H9 (cell line): ENCODE data around the gene RPS6KA1. TPM values are rescaled to one million over a fixed set of nuclear protein-coding genes. Genes with fewer than 3 reads are reported as not detected.

ENCODE experiments used
- DNase-seq: peaks from one replicate; pipeline ENCODE4 v3.0.0-alpha.2; 2017
- H2AFZ ChIP-seq: one replicate; pipeline ENCODE4 v1.6.1; 2013; ENCODE audit warnings: mild to moderate bottlenecking, low read length, control low read depth, moderate library complexity
- H2AK5ac ChIP-seq: 2 replicates; pipeline ENCODE4 v1.6.1; 2013; ENCODE audit warnings: low read length, control low read depth, mixed read lengths; ENCODE audit not compliant: insufficient read length
- H2BK120ac ChIP-seq: one replicate; pipeline ENCODE4 v1.6.1; 2013; ENCODE audit warnings: low read depth, mild to moderate bottlenecking, low read length, control low read depth, inconsistent platforms; ENCODE audit not compliant: poor library complexity, severe bottlenecking
- H2BK12ac ChIP-seq: 2 replicates; pipeline ENCODE4 v1.6.1; 2013; ENCODE audit warnings: low read length, control low read depth, mixed read lengths, low read depth; ENCODE audit not compliant: insufficient read length
- H2BK15ac ChIP-seq: 2 replicates; pipeline ENCODE4 v1.6.1; 2013; ENCODE audit warnings: low read depth, low read length, control low read depth
- H2BK20ac ChIP-seq: one replicate; pipeline ENCODE4 v1.6.1; 2013; ENCODE audit warnings: low read depth, mild to moderate bottlenecking, low read length, control low read depth, inconsistent platforms; ENCODE audit not compliant: poor library complexity, severe bottlenecking
- H2BK5ac ChIP-seq: 2 replicates; pipeline ENCODE4 v1.6.1; 2013; ENCODE audit warnings: low read length, control low read depth, mixed read lengths; ENCODE audit not compliant: insufficient read length
- H3K14ac ChIP-seq: 2 replicates; pipeline ENCODE4 v1.6.1; 2013; ENCODE audit warnings: low read length, control low read depth; ENCODE audit not compliant: insufficient read depth
- H3K18ac ChIP-seq: 2 replicates; pipeline ENCODE4 v1.6.1; 2013; ENCODE audit warnings: low read depth, mild to moderate bottlenecking, mixed read lengths, low read length, control low read depth; ENCODE audit not compliant: insufficient read length
- H3K23ac ChIP-seq: 2 replicates; pipeline ENCODE4 v1.6.1; 2013; ENCODE audit warnings: low read length, control low read depth, mixed read lengths, low read depth; ENCODE audit not compliant: insufficient read length
- H3K23me2 ChIP-seq: 2 replicates; pipeline ENCODE4 v1.6.1; 2013; ENCODE audit warnings: low read depth, mild to moderate bottlenecking, mixed read lengths, low read length, control low read depth; ENCODE audit not compliant: insufficient read length, poor library complexity, severe bottlenecking
- H3K27ac ChIP-seq: 2 replicates; pipeline ENCODE4 v1.5.1; 2013; ENCODE audit warnings: low read length, control low read depth, mixed read lengths, low read depth; ENCODE audit not compliant: insufficient read length
- H3K27me3 ChIP-seq: 2 replicates; pipeline ENCODE4 v1.6.1; 2013; ENCODE audit warnings: low read length, control low read depth, inconsistent platforms; ENCODE audit not compliant: insufficient read depth
- H3K4ac ChIP-seq: 2 replicates; pipeline ENCODE4 v1.6.1; 2013; ENCODE audit warnings: low read depth, mild to moderate bottlenecking, control low read depth, inconsistent platforms, low read length, moderate library complexity
- H3K4me1 ChIP-seq: 2 replicates; pipeline ENCODE4 v1.6.1; 2013; ENCODE audit warnings: low read length, control low read depth, inconsistent platforms; ENCODE audit not compliant: insufficient read depth
- H3K4me2 ChIP-seq: 2 replicates; pipeline ENCODE4 v1.6.1; 2013; ENCODE audit warnings: low read length, control low read depth, mixed read lengths; ENCODE audit not compliant: insufficient read length, insufficient read depth
- H3K56ac ChIP-seq: 2 replicates; pipeline ENCODE4 v1.6.1; 2013; ENCODE audit warnings: low read depth, mild to moderate bottlenecking, mixed read lengths, low read length, control low read depth; ENCODE audit not compliant: insufficient read length
- H3K79me1 ChIP-seq: 2 replicates; pipeline ENCODE4 v1.6.1; 2013; ENCODE audit warnings: low read depth, mild to moderate bottlenecking, moderate library complexity, low read length, control low read depth, inconsistent platforms; ENCODE audit not compliant: insufficient read depth, poor library complexity, severe bottlenecking
- H3K79me2 ChIP-seq: 2 replicates; pipeline ENCODE4 v1.6.1; 2013; ENCODE audit warnings: low read length, control low read depth, inconsistent platforms; ENCODE audit not compliant: insufficient read depth
- H3K9ac ChIP-seq: 2 replicates; pipeline ENCODE4 v1.6.1; 2013; ENCODE audit warnings: low read length, control low read depth, mixed read lengths; ENCODE audit not compliant: insufficient read length; ENCODE audit errors: extremely low read depth
- H3K9me3 ChIP-seq: one replicate; pipeline ENCODE4 v1.6.1; 2013; ENCODE audit warnings: low read depth, low read length, inconsistent platforms; ENCODE audit not compliant: control insufficient read depth
- H3T11ph ChIP-seq: one replicate; pipeline ENCODE4 v1.6.1; 2013; ENCODE audit warnings: mild to moderate bottlenecking, low read length, control low read depth, inconsistent platforms
- H4K20me1 ChIP-seq: one replicate; pipeline ENCODE4 v1.6.1; 2013; ENCODE audit not compliant: control insufficient read depth, insufficient read length, insufficient read depth
- H4K5ac ChIP-seq: 2 replicates; pipeline ENCODE4 v1.6.1; 2013; ENCODE audit warnings: low read depth, mild to moderate bottlenecking, mixed read lengths, low read length, control low read depth; ENCODE audit not compliant: insufficient read length
- H4K8ac ChIP-seq: replicated peaks from 2 replicates; pipeline ENCODE4 v1.6.1; 2013; ENCODE audit warnings: low read length, control low read depth, mixed read lengths, low read depth; ENCODE audit not compliant: insufficient read length
- H4K91ac ChIP-seq: 2 replicates; pipeline ENCODE4 v1.6.1; 2013; ENCODE audit warnings: low read depth, mild to moderate bottlenecking, moderate library complexity, mixed read lengths, low read length, control low read depth; ENCODE audit not compliant: insufficient read length
- H3K27ac Mint-ChIP-seq, 3 experiments: 2 replicates in 2 of 3; 3 replicates in 1 of 3; pipeline ENCODE4 v1.8.0; 2020 to 2021; ENCODE audit warnings: mixed read lengths in 3 of 3, mild to moderate bottlenecking in 1 of 3, moderate library complexity in 1 of 3
- H3K27me3 Mint-ChIP-seq: 2 replicates; pipeline ENCODE4 v1.8.0; 2021; ENCODE audit warnings: low read depth, mild to moderate bottlenecking, moderate library complexity, mixed read lengths
- H3K36me3 Mint-ChIP-seq, 3 experiments: 2 replicates in 2 of 3; 3 replicates in 1 of 3; pipeline ENCODE4 v1.8.0; 2020 to 2021; ENCODE audit warnings: low read depth in 3 of 3, mixed read lengths in 3 of 3; ENCODE audit not compliant: insufficient read depth in 1 of 3
- H3K4me1 Mint-ChIP-seq, 2 experiments: 2 replicates each; pipeline ENCODE4 v1.8.0; 2020; ENCODE audit warnings: mixed read lengths in 2 of 2
- H3K4me3 Mint-ChIP-seq, 2 experiments: 2 replicates in 1 of 2; 3 replicates in 1 of 2; pipeline ENCODE4 v1.8.0; 2020 to 2021; ENCODE audit warnings: mild to moderate bottlenecking in 2 of 2, mixed read lengths in 2 of 2, moderate library complexity in 1 of 2
- H3K9me3 Mint-ChIP-seq, 2 experiments: 2 replicates in 1 of 2; 3 replicates in 1 of 2; pipeline ENCODE4 v1.8.0; 2020; ENCODE audit warnings: mild to moderate bottlenecking in 2 of 2, mixed read lengths in 2 of 2, moderate library complexity in 1 of 2
- WGBS: extraction: QIAGEN DNeasy Blood & Tissue Kit; methylation state at CpG from one replicate; pipeline ENCODE4 v1.1.7; 2013; ENCODE audit warnings: missing lambda C conversion rate, low lambda C conversion rate, mixed read lengths; ENCODE audit not compliant: insufficient read length; ENCODE audit errors: extremely low coverage; 5-methylcytosine and 5-hydroxymethylcytosine counted together
- total RNA-seq: library from RNA; stranded (reverse); gene quantifications from 2 replicates; pipeline ENCODE4 v1.2.1, GENCODE V29; 2021
- TF ChIP-seq, protein P1 (sequence below): fragments of 200-600 bp; sonication (generic); conservative IDR thresholded peaks from 3 replicates; pipeline ENCODE4 v1.8.0; 2021; ENCODE audit warnings: antibody characterized with exemption, mild to moderate bottlenecking

RPS6KA1 gene
- total RNA-seq, 1 experiment from 2014 or later: 45.3 TPM

DNA sequence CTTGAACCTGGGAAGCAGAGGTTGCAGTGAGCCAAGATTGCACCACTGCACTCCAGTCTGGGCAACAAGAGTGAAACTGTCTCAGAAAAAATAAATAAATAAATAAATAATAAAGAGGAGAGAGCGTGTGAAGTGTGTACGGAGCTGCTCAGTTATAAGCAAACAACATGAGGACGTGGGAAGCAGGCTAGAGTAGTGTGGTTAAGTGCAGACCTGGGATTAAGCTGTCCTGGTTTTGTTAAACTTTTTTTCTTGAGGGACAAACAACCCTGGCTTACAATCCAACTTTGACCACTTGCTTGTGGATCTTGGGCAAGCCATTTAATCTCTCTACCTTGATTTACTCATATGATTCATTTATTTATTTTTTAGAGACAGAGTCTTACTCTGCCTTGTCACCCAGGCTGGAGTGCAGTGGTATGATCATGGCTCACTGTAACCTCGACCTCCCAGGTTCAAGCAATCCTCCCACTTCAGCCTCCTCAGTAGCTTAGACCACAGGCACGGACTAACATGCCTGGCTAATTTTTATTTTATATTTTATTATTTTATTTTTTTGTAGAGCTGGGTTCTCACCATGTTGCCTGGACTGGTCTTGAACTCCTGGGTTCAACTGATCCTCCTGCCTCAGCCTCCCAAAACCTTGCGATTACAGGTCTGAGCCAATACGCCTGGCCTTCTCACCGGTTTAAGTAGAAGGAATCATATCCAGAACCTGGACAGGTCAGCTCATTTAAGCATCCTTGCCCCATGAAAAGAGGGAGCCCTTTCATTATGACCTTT is 52.7 kb downstream of the RPS6KA1 start:
- no peak overlapping the region for H2BK20ac ChIP-seq
- no peaks in the 10 kb centered on the region for H3K23me2 ChIP-seq
- no peaks in the 10 kb centered on the region for H3K4me1 ChIP-seq
- H4K8ac ChIP-seq: no peak overlapping the region
- no peak overlapping the region for H3K14ac ChIP-seq
- no peak overlapping the region for H3K4me2 ChIP-seq
- no peak for DNase-seq
- no peak overlapping the region for H3K56ac ChIP-seq
- no peaks in the 10 kb centered on the region for H3K4me1 Mint-ChIP-seq
- H3K4ac ChIP-seq: no peak overlapping the region
- no peaks in the 10 kb centered on the region for H3K27me3 ChIP-seq
- no peak overlapping the region for H3K27ac Mint-ChIP-seq
- no peaks in the 10 kb centered on the region for H3K79me1 ChIP-seq
- no peak overlapping the region for H3K23ac ChIP-seq
- no peak overlapping the region for H3T11ph ChIP-seq
- no peaks in the 10 kb centered on the region for H3K79me2 ChIP-seq
- no peak overlapping the region for H2AFZ ChIP-seq
- H2BK5ac ChIP-seq: no peak overlapping the region
- no peak overlapping the region for H3K9ac ChIP-seq
- no peak overlapping the region for H4K91ac ChIP-seq
- no peaks in the 10 kb centered on the region for H4K20me1 ChIP-seq
- no peak overlapping the region for H2BK15ac ChIP-seq
- H3K18ac ChIP-seq: no peak overlapping the region
- H3K9me3 ChIP-seq: no peaks in the 10 kb centered on the region
- H3K36me3 Mint-ChIP-seq: no peaks in the 10 kb centered on the region; a peak in 1 of 7 replicates
- TF ChIP-seq, protein P1, sequence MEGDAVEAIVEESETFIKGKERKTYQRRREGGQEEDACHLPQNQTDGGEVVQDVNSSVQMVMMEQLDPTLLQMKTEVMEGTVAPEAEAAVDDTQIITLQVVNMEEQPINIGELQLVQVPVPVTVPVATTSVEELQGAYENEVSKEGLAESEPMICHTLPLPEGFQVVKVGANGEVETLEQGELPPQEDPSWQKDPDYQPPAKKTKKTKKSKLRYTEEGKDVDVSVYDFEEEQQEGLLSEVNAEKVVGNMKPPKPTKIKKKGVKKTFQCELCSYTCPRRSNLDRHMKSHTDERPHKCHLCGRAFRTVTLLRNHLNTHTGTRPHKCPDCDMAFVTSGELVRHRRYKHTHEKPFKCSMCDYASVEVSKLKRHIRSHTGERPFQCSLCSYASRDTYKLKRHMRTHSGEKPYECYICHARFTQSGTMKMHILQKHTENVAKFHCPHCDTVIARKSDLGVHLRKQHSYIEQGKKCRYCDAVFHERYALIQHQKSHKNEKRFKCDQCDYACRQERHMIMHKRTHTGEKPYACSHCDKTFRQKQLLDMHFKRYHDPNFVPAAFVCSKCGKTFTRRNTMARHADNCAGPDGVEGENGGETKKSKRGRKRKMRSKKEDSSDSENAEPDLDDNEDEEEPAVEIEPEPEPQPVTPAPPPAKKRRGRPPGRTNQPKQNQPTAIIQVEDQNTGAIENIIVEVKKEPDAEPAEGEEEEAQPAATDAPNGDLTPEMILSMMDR: no peak
- 100% methylated on average over 3 of the region's 8 CpGs for WGBS
- H3K4me3 Mint-ChIP-seq: no peak overlapping the region
- H3K27ac ChIP-seq: no peak overlapping the region
- H4K5ac ChIP-seq: no peak overlapping the region
- H2BK12ac ChIP-seq: no peak overlapping the region
- H3K27me3 Mint-ChIP-seq: no peaks in the 10 kb centered on the region; the same call in 1 of the 2 replicates
- H2BK120ac ChIP-seq: no peak overlapping the region
- no peak overlapping the region for H2AK5ac ChIP-seq
- H3K9me3 Mint-ChIP-seq: peaks cover 0 to 2% of the 10 kb centered on the region in 2 experiments; a peak in 1 of 5 replicates
